ENCODE measurements around the gene NUP205. TPM values are rescaled to one million over a fixed set of nuclear protein-coding genes. Genes with fewer than 3 reads are reported as not detected.

The NUP205 gene
- total and polyA plus RNA-seq, 8 donors = 11.9 to 63.4 (median 24.4) TPM

DNA sequence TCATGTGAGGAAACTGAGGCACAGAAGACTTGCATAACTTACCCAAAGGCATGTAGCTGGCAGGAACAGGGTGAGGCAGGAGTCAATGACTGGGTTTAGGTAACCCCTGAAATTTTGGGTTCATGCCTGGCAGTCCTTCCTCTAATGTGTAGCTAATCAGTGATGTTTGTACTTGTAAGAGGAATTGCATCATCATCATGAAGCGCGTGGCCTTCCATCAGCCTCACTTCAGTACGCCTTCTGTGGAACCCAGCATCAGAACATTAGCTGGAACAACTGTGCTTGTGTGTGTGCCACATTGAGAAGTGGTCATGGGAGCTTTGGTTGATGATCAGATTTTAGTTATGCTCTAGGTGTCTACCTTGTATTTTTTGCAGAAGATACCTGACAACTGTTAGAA, 86.4 kb downstream of the NUP205 start:
- Histone ChIP-seq H3K4me1 (no peaks in the 10 kb centered on the region), H3K4me3 (no peak overlapping the region), H3K27me3 (no peaks in the 10 kb centered on the region), H3K27ac (no peak overlapping the region), H3K9me3 (no peaks in the 10 kb centered on the region), H3K36me3 (peaks cover 18 to 96% (median 92%) of the 10 kb centered on the region in 4 donors)
- TF ChIP-seq, protein P1, sequence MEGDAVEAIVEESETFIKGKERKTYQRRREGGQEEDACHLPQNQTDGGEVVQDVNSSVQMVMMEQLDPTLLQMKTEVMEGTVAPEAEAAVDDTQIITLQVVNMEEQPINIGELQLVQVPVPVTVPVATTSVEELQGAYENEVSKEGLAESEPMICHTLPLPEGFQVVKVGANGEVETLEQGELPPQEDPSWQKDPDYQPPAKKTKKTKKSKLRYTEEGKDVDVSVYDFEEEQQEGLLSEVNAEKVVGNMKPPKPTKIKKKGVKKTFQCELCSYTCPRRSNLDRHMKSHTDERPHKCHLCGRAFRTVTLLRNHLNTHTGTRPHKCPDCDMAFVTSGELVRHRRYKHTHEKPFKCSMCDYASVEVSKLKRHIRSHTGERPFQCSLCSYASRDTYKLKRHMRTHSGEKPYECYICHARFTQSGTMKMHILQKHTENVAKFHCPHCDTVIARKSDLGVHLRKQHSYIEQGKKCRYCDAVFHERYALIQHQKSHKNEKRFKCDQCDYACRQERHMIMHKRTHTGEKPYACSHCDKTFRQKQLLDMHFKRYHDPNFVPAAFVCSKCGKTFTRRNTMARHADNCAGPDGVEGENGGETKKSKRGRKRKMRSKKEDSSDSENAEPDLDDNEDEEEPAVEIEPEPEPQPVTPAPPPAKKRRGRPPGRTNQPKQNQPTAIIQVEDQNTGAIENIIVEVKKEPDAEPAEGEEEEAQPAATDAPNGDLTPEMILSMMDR (IDR thresholded peaks at IDR 0.05) = no peak
- no peak for TF ChIP-seq POLR2AphosphoS5 (IDR thresholded peaks at IDR 0.05)
- intact Hi-C loops (cut with DNase I; ENCODE audit: low total_unique reads) = loop anchor here (10.0 kb wide), 1 partner anchor 369 kb away; no protein-coding TSS in a partner anchor
- no peak for DNase-seq
- WGBS, 5 donors = 52 to 85% (median 75%) methylated on average over 3 of the region's 3 CpGs

DNA sequence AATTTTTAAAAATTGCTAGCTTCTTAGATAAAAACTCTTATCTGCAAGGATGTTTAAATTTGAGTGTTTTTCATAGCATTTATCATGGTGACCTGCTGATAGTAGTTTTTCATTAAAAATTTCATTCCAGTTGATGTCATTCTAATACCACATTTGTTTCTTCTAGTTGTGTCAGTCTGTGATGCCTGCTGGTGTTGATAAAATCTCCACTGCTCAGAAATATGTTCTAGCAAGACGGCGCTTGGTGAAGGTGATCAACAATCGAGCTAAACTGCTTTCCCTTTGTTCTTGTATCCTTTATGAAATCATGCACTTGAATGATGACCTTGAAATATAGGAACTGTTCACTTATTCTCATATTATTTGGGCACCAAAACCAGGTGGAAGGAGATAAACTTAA, 87.0 kb downstream of the NUP205 start:
- WGBS, 5 donors = 64 to 82% (median 73%) methylated on average over 3 of the region's 3 CpGs
- intact Hi-C loops (cut with DNase I; ENCODE audit: low total_unique reads) = loop anchor here (10.0 kb wide), 1 partner anchor 370 kb away; no protein-coding TSS in a partner anchor
- H3K9me3 ChIP-seq = no peaks in the 10 kb centered on the region
- no peak overlapping the region for H3K4me3 ChIP-seq
- peaks cover 12 to 95% (median 91%) of the 10 kb centered on the region in 4 donors for H3K36me3 ChIP-seq
- H3K27ac ChIP-seq = no peak overlapping the region
- no peak for DNase-seq
- TF ChIP-seq POLR2AphosphoS5 (IDR thresholded peaks at IDR 0.05) = no peak
- TF ChIP-seq POLR2A (IDR thresholded peaks at IDR 0.05) = no peak
- no peak for TF ChIP-seq EP300 (IDR thresholded peaks at IDR 0.05)
- TF ChIP-seq, protein P1 (IDR thresholded peaks at IDR 0.05) = no peak
- no peaks in the 10 kb centered on the region for H3K4me1 ChIP-seq
- H3K27me3 ChIP-seq = no peaks in the 10 kb centered on the region

DNA sequence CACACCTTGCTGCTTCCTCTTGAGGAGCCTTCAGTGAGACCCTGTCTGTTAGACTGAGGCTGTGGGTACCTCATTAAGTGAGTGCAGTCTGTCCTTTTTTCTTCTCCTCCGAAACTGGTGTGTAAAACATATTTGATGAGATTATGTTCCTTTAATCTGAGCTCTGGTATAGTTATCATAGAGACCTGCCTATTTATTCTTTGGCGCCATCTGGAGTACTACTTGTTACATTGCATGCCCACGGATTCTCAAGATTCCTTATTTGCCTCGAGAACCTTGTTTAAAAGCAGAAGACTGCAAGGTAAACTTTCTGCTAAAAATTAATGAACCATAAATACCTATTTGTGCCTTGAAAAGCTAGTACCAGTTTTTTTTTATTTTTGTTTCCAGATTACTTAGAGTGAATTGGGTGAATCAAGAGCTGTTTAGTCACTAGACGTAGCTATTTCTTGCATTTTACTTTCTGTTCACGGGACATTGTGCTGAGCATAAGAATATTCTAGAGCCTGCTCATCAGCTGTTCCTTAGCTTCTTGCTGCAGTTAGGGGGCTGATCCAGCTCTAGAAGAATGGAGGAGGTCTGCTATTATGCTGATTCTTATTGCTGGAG, 87.7 kb downstream of the NUP205 start:
- peak in 1 of 2 donors; percentile 61 for DNase-seq
- intact Hi-C loops (cut with DNase I; ENCODE audit: low total_unique reads) = loop anchor here (10.0 kb wide), 1 partner anchor 371 kb away; no protein-coding TSS in a partner anchor
- TF ChIP-seq, protein P1 (IDR thresholded peaks at IDR 0.05) = peak in 4 of 7 experiments; percentile 63 to 70 (median 67)
- TF ChIP-seq POLR2A (IDR thresholded peaks at IDR 0.05) = no peak
- no peaks in the 10 kb centered on the region for H3K27me3 ChIP-seq
- no peak overlapping the region for H3K4me3 ChIP-seq
- peaks cover 12 to 90% (median 88%) of the 10 kb centered on the region in 4 donors for H3K36me3 ChIP-seq
- 33 to 42% (median 41%) methylated on average over 6 of the region's 6 CpGs for WGBS, 5 donors
- H3K9me3 ChIP-seq = no peaks in the 10 kb centered on the region
- no peak overlapping the region for H3K27ac ChIP-seq
- H3K4me1 ChIP-seq = no peaks in the 10 kb centered on the region

DNA sequence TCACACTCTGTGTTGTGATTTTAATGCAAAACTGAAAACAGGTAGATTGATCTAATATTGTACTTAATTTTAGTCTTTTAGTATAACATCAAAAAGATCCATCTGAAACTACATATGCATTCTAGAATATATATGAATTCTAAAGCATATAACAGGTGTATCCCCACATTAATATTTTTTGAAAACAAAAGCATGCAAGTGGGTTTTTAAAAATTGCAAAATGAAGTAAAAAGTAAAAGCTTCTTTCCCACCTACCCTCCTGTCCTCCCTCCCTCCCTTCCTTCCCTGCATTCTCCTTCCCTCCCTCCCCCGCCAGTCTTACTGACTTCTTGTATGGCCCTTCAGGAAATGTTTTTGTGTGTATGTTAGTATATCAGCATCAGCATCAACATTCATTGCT, 90.0 kb downstream of the NUP205 start:
- 89 to 97% (median 96%) methylated on average over 1 of the region's 1 CpG for WGBS, 5 donors
- no peak for DNase-seq
- Histone ChIP-seq H3K36me3 (peaks cover 12 to 70% (median 67%) of the 10 kb centered on the region in 4 donors), H3K4me3 (no peak overlapping the region), H3K27me3 (no peaks in the 10 kb centered on the region), H3K4me1 (no peaks in the 10 kb centered on the region), H3K27ac (no peak overlapping the region), H3K9me3 (no peaks in the 10 kb centered on the region)
- TF ChIP-seq EP300 (IDR thresholded peaks at IDR 0.05) (no peak), POLR2AphosphoS5 (IDR thresholded peaks at IDR 0.05) (no peak), POLR2A (IDR thresholded peaks at IDR 0.05) (no peak)
- TF ChIP-seq, protein P1 (IDR thresholded peaks at IDR 0.05) = no peak
- intact Hi-C loops (cut with DNase I; ENCODE audit: low total_unique reads) = loop anchor here (10.0 kb wide), 1 partner anchor 373 kb away; no protein-coding TSS in a partner anchor
